ENCODE results near the gene PRR36.

- TF ChIP-seq POLR2AphosphoS5 (IDR thresholded peaks at IDR 0.05): no peak
- no peak for TF ChIP-seq POLR2A (IDR thresholded peaks at IDR 0.05)
- no peak for TF ChIP-seq CTCF (IDR thresholded peaks at IDR 0.05 in 8 of 11, conservative IDR thresholded peaks at IDR 0.05 in 3 of 11)
Measured at GRCh38 chr19:7862413-7862951, 11.7 kb downstream of the PRR36 start.
